OCI-M2 (cell line): ENCODE results near the gene RFTN1.

ENCODE experiments used
- DNase-seq: peaks from one replicate; lab custom pipeline; 2025; ENCODE audit not compliant: unreplicated experiment; lab: John Stamatoyannopoulos, UW

RFTN1 gene

DNA sequence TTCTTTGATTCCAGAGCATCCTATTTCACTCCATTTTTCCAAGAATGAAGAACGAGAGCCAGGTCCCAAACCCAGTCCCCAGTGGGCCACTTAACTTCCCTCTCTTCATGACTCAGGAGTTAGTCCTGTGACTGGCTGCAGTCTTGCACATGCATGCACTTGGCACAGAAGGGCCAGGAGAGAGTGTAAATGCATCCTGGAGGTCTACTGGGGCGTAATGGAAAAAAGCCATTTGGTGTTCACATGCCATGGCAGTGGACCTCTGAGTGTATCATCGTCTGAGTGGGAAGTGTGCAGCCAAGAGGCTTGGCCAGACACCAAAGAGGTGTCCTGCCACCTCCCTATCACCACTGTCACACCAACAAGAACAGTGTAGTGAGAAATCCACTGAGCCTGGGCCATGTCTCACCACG is 15.1 kb upstream of the RFTN1 start:
- DNase-seq = no peak

GRCh38 chr3:16528106-16528505 is 14.6 kb upstream of the RFTN1 start:
- no peak for DNase-seq

GRCh38 chr3:16524196-16524595 is 10.7 kb upstream of the RFTN1 start:
- DNase-seq = no peak

- no peak for DNase-seq
Measured at GRCh38 chr3:16523778-16524177, 10.3 kb upstream of the RFTN1 start.

GRCh38 chr3:16522834-16523233 is 9.3 kb upstream of the RFTN1 start:
- DNase-seq = no peak

DNA sequence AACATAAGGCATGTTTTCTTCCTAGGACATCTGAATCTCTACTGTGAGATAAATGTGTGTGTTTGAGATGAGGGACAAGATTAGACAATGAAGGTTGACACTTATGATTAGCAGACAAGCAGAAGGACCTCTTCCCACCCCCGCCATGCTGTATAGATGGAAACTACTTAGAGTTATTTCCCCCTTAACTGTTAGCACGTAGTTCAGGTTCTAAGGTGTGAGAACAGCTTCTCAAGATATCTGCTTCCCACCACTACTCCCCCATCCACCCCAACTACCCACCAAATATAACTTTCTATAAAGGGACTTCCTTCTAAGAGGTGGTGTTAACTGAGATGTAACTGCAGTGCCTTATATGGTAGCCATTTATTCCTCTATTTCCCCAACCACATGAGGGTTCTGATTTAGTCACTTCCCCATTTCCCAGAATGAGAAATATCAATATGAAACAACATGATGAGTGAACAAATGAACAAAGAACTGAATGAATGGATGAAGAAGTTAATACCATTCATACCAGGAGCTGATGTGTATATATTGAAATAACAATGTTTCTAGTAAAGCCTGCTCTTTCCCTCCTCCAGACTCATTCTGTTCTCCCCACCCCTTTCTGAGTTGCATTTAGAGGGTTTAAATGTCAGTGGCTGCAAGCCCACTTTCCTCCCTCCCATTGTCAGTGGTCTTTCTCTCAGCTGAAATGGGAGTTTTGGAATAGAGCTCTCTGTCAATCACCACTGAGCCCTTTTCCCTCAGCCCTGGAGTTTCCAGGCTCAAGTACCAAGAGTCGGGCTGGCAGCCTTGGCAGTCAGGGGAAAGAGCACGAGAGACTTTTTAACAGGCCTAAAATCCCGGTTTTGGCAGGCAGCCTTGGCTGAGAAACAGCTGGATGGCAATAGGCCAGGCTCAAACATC is 7.7 kb upstream of the RFTN1 start:
- DNase-seq = no peak

GRCh38 chr3:16520241-16520969 is 6.9 kb upstream of the RFTN1 start:
- DNase-seq = no peak

DNA sequence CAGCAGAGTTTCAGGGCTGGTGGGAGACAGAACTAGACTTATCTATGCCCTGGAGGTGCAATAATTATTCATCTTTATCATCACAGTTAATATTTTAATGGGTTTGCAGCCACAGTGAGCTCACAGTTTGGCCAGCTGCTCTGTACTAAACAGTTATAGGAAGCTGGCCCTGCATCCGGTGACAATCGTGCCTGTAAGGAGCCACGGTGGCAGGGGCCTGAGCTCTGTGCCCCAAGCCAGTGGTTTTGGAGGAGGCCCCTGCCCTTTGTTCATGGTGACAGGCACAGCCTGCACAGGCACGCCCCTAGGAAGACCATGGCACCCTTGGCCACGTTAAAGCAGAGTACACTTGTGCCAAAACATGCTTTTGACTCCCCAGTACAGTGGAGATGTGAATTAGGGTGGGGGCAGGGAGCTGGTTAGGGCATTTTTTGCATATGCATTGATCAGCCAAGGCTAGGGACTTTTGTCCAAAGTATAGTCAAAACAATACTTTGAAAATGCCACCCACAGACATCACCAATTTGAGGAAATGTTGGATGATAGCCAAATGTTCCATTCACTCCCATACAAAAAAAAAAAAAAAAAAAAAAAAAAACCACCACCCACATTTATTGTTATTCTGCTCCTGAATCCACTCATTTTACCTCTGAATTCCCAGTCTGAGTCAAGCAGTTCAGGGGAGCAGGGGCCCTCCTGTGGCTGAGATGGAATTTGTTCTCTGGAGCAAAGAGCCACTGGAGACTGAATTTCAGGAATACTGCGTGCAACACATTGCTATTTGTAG is 3.4 kb upstream of the RFTN1 start:
- no peak for DNase-seq

GRCh38 chr3:16515885-16516420 is 2.5 kb upstream of the RFTN1 start:
- no peak for DNase-seq

- DNase-seq = no peak
Measured at GRCh38 chr3:16514755-16515353, 1.4 kb upstream of the RFTN1 start.

- no peak for DNase-seq
Measured at GRCh38 chr3:16514021-16514700, 662 bp upstream of the RFTN1 start.

- no peak for DNase-seq
Measured at GRCh38 chr3:16512435-16513140, 911 bp downstream of the RFTN1 start.

DNA sequence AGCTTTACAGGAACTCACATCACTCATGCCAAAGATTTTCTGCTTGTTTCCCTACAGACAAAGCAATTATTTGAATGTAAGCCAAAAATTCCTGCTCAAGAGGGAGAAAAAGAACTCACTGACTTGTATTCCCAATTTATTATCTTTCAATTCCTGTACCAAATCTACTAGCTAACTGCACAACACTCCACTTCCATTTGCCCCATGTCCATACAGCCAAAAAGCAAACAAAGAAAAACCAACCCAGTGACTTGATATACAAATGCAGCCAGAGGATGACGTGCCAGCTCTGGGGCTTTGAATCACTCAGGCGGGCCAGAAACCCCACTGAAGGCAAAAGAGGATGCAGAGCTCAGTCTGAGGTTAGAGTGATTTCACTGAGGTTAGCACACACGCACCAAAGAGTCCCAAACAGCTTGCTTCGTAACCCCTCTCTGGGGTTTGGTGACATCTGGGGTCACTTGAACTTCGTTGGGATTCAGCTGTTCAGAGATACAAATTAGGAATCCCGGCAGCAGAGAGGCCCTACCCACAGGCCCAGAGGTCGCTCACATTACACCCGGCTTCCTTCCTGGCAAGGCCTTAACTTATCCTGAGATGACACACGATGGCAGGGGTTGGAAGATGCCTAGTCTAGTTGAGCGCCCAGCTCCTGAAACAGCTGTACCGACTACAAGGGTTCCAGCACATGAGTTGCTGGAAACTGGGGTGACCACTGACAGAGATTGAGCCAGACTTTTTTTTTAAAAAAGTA is 1.6 kb downstream of the RFTN1 start:
- no peak for DNase-seq

DNA sequence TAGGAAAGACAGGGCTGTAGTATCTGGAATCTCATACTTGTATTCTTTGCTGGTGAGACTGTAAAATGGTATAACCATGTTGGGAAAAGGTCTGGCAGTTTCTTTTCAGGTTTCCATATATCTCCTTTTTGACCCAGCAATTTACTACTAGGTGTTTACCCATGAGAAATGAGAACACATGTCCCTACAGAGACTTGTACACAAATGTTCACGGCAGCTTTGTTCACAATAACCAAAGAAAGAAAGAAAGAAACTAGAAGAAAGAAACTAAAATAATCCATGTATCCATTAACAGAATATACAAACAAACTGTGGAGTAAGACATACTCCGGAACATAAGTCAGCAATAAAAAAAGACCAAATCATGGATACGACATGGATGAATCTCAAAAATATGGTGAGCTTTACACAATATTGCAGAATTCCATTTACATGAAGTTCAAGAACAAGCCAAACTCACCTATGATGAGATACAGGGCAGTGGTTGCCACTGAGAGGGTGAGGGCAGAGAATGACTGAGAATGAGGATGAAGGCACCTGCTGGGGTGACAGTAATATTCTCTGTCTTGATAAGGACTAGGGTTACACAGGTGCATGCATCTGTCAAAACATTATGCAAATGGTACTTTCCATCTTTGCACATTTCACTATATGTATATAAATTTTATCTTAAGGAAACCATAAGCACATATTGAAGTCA is 2.7 kb downstream of the RFTN1 start:
- no peak for DNase-seq

GRCh38 chr3:16509721-16510619 is 3.5 kb downstream of the RFTN1 start:
- DNase-seq = no peak

DNA sequence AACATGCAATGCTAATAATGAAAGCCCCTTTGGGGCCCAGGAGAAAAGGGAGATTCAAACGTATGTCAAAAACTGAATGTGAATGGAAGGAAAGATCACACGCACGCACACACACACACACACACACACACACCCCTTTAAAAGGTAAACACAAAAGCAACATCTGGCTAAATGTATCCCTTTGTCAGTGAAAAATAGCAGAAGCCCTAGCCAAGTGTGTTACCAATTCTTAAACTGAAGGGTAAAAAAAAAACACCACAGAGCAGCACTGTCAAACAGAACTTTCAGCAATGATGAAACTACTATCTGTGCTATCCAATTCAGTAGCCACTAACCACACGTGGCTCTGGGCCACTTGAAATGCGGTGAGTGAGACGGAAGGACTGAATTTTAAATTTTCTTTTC is 4.9 kb downstream of the RFTN1 start:
- DNase-seq = no peak

GRCh38 chr3:16508243-16508578 is 5.3 kb downstream of the RFTN1 start:
- DNase-seq = no peak
